ENCODE measurements around the gene ALPP. TPM values are rescaled to one million over a fixed set of nuclear protein-coding genes. Genes with fewer than 3 reads are reported as not detected.

Gene ALPP
- total and polyA plus RNA-seq, 2 of the 13 experiments (the other 11 are each of a cell fraction or from before 2014, with no cell fraction given), result not detected

DNA sequence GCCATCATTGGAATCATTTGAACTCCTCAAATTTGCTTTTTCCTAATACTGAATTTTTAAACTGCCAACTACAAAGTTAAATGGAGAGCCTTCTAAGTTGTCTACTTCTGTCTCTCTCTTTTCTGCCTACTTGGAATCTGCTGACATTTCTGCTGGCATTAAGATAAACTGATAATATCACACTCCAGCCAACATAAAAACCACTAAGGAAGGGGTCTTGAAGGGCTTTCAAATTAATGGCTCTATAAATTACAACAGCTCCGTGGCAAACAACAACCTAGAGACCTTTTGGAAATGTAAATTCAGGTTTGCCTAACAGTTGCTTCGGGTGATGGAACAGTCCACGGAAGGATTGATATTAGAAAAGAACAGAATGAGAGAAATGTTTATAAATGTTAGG is 12.1 kb downstream of the ALPP start:
- Histone ChIP-seq H4K20me1 (ENCODE audit: insufficient read depth, low read length) (no peaks in the 10 kb centered on the region), H3K4me3 (replicated peaks in 1 of 3; ENCODE audit: insufficient read depth in 1 of 3, low read depth in 2 of 3, low read length in 3 of 3) (no peak overlapping the region), H3K36me3 (replicated peaks in 1 of 2; ENCODE audit: control insufficient read depth in 1 of 2, insufficient read depth in 2 of 2, low read length in 2 of 2) (no peaks in the 10 kb centered on the region), H3K4me1 (ENCODE audit: insufficient read depth, low read length) (no peaks in the 10 kb centered on the region), H3K27ac (ENCODE audit: extremely low read length, insufficient read depth, low read length) (no peak overlapping the region), H3K9ac (ENCODE audit: insufficient read depth, low read depth, low read length) (no peak overlapping the region), H2AFZ (ENCODE audit: low read length) (no peak overlapping the region), H3K9me3 (ENCODE audit: low read length) (no peaks in the 10 kb centered on the region), H3K27me3 (ENCODE audit: control insufficient read depth in 1 of 2, insufficient read depth in 2 of 2, low read length in 2 of 2) (peaks cover 12 to 84% of the 10 kb centered on the region in 2 experiments; a peak in 4 of 5 replicates), H3K4me2 (ENCODE audit: low read depth, low read length) (no peak overlapping the region), H3K79me2 (ENCODE audit: insufficient read depth, low read length) (no peaks in the 10 kb centered on the region)
- ChIA-PET CTCF (ENCODE audit: low intra/inter-chr PET ratio, low total read pairs) (no interaction called here), POLR2A (no interaction called here)
- no peak for FAIRE-seq
- WGBS (ENCODE audit: low lambda C conversion rate), result 36% methylated on average over 3 of the region's 3 CpGs
- intact Hi-C loops (cut with micrococcal nuclease; ENCODE audit: unreplicated experiment) (no loop called here), in situ Hi-C loops (cut with HindIII; ENCODE audit: extremely low pct_ligation_motif_present, low pct_unique_long_range_greater_than_20kb) (no loop called here)
- no TSS peak for BruUV-seq (replicated peaks)
- DNase-seq (ENCODE audit: low spot score), result no peak
- ATAC-seq, result no peak
- TF ChIP-seq ZNF850 (CRISPR knock-in tag; conservative IDR thresholded peaks at IDR 0.05), result no peak
- TF ChIP-seq ZNF670 (CRISPR knock-in tag; IDR thresholded peaks at IDR 0.05; ENCODE audit: borderline replicate concordance), result no peak
- TF ChIP-seq TRIM24 (CRISPR knock-in tag; IDR thresholded peaks at IDR 0.05), result no peak
- TF ChIP-seq, protein P1, sequence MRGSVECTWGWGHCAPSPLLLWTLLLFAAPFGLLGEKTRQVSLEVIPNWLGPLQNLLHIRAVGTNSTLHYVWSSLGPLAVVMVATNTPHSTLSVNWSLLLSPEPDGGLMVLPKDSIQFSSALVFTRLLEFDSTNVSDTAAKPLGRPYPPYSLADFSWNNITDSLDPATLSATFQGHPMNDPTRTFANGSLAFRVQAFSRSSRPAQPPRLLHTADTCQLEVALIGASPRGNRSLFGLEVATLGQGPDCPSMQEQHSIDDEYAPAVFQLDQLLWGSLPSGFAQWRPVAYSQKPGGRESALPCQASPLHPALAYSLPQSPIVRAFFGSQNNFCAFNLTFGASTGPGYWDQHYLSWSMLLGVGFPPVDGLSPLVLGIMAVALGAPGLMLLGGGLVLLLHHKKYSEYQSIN (CRISPR knock-in tag; IDR thresholded peaks at IDR 0.05; ENCODE audit: borderline replicate concordance), result no peak
- TF ChIP-seq, protein P2, sequence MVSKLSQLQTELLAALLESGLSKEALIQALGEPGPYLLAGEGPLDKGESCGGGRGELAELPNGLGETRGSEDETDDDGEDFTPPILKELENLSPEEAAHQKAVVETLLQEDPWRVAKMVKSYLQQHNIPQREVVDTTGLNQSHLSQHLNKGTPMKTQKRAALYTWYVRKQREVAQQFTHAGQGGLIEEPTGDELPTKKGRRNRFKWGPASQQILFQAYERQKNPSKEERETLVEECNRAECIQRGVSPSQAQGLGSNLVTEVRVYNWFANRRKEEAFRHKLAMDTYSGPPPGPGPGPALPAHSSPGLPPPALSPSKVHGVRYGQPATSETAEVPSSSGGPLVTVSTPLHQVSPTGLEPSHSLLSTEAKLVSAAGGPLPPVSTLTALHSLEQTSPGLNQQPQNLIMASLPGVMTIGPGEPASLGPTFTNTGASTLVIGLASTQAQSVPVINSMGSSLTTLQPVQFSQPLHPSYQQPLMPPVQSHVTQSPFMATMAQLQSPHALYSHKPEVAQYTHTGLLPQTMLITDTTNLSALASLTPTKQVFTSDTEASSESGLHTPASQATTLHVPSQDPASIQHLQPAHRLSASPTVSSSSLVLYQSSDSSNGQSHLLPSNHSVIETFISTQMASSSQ (IDR thresholded peaks at IDR 0.05; ENCODE audit: low read depth), result no peak
- TF ChIP-seq, protein P2 (CRISPR knock-in tag; IDR thresholded peaks at IDR 0.05; ENCODE audit: borderline replicate concordance), result no peak
- no peak for TF ChIP-seq HOXA5 (CRISPR knock-in tag; IDR thresholded peaks at IDR 0.05)
- no peak for TF ChIP-seq MTF2 (CRISPR knock-in tag; IDR thresholded peaks at IDR 0.05; ENCODE audit: borderline replicate concordance)
- TF ChIP-seq SPEN (CRISPR knock-in tag; IDR thresholded peaks at IDR 0.05; ENCODE audit: low read depth), result no peak
- TF ChIP-seq, protein P3, sequence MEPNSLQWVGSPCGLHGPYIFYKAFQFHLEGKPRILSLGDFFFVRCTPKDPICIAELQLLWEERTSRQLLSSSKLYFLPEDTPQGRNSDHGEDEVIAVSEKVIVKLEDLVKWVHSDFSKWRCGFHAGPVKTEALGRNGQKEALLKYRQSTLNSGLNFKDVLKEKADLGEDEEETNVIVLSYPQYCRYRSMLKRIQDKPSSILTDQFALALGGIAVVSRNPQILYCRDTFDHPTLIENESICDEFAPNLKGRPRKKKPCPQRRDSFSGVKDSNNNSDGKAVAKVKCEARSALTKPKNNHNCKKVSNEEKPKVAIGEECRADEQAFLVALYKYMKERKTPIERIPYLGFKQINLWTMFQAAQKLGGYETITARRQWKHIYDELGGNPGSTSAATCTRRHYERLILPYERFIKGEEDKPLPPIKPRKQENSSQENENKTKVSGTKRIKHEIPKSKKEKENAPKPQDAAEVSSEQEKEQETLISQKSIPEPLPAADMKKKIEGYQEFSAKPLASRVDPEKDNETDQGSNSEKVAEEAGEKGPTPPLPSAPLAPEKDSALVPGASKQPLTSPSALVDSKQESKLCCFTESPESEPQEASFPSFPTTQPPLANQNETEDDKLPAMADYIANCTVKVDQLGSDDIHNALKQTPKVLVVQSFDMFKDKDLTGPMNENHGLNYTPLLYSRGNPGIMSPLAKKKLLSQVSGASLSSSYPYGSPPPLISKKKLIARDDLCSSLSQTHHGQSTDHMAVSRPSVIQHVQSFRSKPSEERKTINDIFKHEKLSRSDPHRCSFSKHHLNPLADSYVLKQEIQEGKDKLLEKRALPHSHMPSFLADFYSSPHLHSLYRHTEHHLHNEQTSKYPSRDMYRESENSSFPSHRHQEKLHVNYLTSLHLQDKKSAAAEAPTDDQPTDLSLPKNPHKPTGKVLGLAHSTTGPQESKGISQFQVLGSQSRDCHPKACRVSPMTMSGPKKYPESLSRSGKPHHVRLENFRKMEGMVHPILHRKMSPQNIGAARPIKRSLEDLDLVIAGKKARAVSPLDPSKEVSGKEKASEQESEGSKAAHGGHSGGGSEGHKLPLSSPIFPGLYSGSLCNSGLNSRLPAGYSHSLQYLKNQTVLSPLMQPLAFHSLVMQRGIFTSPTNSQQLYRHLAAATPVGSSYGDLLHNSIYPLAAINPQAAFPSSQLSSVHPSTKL (CRISPR knock-in tag; IDR thresholded peaks at IDR 0.05), result no peak
- TF ChIP-seq ZNF720 (CRISPR knock-in tag; IDR thresholded peaks at IDR 0.05), result no peak
- TF ChIP-seq, protein P4, sequence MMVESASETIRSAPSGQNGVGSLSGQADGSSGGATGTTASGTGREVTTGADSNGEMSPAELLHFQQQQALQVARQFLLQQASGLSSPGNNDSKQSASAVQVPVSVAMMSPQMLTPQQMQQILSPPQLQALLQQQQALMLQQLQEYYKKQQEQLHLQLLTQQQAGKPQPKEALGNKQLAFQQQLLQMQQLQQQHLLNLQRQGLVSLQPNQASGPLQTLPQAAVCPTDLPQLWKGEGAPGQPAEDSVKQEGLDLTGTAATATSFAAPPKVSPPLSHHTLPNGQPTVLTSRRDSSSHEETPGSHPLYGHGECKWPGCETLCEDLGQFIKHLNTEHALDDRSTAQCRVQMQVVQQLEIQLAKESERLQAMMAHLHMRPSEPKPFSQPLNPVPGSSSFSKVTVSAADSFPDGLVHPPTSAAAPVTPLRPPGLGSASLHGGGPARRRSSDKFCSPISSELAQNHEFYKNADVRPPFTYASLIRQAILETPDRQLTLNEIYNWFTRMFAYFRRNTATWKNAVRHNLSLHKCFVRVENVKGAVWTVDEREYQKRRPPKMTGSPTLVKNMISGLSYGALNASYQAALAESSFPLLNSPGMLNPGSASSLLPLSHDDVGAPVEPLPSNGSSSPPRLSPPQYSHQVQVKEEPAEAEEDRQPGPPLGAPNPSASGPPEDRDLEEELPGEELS (CRISPR knock-in tag; IDR thresholded peaks at IDR 0.05), result no peak
- TF ChIP-seq FOXP1 (IDR thresholded peaks at IDR 0.05), result no peak
- TF ChIP-seq FOXP1 (CRISPR knock-in tag; IDR thresholded peaks at IDR 0.05), result no peak
